ENCODE measurements around the gene APOA5. TPM values are rescaled to one million over a fixed set of nuclear protein-coding genes. Genes with fewer than 3 reads are reported as not detected.

Gene APOA5, protein sequence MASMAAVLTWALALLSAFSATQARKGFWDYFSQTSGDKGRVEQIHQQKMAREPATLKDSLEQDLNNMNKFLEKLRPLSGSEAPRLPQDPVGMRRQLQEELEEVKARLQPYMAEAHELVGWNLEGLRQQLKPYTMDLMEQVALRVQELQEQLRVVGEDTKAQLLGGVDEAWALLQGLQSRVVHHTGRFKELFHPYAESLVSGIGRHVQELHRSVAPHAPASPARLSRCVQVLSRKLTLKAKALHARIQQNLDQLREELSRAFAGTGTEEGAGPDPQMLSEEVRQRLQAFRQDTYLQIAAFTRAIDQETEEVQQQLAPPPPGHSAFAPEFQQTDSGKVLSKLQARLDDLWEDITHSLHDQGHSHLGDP
- 0.95 TPM in 1 of 2 replicates, not detected in the other for total RNA-seq (ENCODE audit: low replicate concordance)
- long read RNA-seq, partial matches to known transcripts = 1 of 7 reads
- long read RNA-seq, other reads (novel, unspliced or antisense) = 1 of 7 reads

DNA sequence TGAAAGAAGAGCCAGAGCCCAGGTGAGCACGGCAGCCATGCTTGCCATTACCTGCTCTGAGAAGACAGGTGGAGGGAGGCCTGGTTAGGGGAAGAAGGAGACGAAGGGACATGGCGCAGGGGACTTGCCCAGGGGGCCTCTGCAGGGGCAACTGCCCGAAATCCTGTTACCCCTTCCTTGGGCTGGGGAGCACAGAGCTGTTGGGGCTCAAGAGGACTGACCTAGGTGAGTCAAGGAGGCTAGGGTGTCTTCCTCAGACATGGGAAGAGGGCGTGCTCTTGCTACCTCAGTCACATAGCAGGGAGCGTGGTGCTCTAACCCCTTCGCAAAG lies at the start of gene APOA5:
APOA5 (minus strand) TSS at position 67 of the 331 bp plus-strand sequence; CDS start at position 48, 19 bp downstream.
- H3K4me1 Mint-ChIP-seq (ENCODE audit: unreplicated experiment) = peaks cover 19% of the 10 kb centered on the region
- H3K4me3 Mint-ChIP-seq = peak within 1 kb of the TSS; percentile 77
- DNase-seq (ENCODE audit: extremely low spot score, unreplicated experiment) = no peak
- H3K27ac Mint-ChIP-seq = peak within 1 kb of the TSS; percentile 77
- TF ChIP-seq CTCF (conservative IDR thresholded peaks at IDR 0.05) = no peak
- H3K27me3 Mint-ChIP-seq = peaks cover 3% of the 10 kb centered on the region
- H3K36me3 Mint-ChIP-seq = peaks cover 4% of the 10 kb centered on the region
- no peaks in the 10 kb centered on the region for H3K9me3 Mint-ChIP-seq

DNA sequence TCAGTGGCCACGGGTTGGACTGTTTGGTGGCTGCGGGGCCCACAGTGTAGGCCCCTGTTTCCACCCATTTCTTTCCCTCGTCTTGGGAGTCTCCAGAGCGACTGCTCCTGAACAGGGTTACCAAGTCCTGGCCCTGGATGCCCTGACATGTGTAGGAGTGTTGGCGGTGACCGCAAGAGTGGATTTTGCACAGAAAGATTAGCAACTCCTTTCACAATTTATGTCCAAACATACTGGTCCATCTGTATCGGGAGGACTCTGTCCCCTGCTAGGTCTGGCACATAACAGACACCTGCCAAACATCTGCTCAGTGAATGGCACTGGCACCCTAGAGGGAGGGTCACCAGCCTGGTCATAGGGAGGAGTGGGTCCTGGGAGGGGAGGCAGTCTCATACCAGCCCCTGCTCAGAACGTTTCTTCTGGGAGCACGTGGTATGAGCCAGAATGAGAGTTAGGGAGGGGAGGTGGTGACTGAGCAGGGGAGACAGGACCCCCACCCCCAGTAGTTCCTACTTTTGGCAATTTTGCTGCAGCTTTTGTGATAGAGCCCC lies 49.1 kb upstream of the APOA5 start:
- no peaks in the 10 kb centered on the region for H3K9me3 Mint-ChIP-seq
- TF ChIP-seq CTCF (conservative IDR thresholded peaks at IDR 0.05) = no peak
- no peak overlapping the region for H3K4me3 Mint-ChIP-seq
- H3K27ac Mint-ChIP-seq = no peak overlapping the region
- peaks cover 12% of the 10 kb centered on the region for H3K4me1 Mint-ChIP-seq (ENCODE audit: unreplicated experiment)
- no peak for DNase-seq (ENCODE audit: extremely low spot score, unreplicated experiment)
- no peaks in the 10 kb centered on the region for H3K27me3 Mint-ChIP-seq
- H3K36me3 Mint-ChIP-seq = peaks cover 11% of the 10 kb centered on the region

DNA sequence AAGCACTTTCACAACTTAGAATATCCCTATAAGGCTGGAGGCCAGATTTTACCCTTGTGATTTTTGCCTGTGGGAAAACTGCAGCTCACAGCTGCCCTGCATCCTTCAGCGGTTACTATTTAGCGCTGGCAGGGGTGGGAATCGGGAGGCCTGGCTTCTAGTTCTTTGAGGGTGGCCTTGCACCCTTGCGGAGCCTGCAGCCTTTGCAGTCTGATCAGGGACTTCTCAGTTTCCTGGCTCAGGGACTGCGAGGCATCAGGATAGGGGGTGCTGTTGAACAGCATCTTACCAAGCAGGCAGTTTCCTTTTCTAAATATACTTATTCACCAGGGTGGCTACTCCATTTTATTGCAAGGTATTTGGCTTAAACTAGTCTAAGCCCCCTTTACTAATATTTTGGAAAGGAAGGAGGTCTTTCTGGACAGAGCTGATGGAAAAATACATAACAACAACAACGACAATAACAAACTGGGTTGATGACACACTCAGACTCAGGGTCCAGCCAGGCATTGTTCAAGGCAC lies 48.6 kb upstream of the APOA5 start:
- Mint-ChIP-seq H3K27me3 (no peaks in the 10 kb centered on the region), H3K27ac (peak overlapping the region; percentile 43), H3K36me3 (peaks cover 9% of the 10 kb centered on the region), H3K4me1 (ENCODE audit: unreplicated experiment) (peaks cover 13% of the 10 kb centered on the region), H3K4me3 (no peak overlapping the region), H3K9me3 (no peaks in the 10 kb centered on the region)
- TF ChIP-seq CTCF (conservative IDR thresholded peaks at IDR 0.05) = no peak
- no peak for DNase-seq (ENCODE audit: extremely low spot score, unreplicated experiment)

DNA sequence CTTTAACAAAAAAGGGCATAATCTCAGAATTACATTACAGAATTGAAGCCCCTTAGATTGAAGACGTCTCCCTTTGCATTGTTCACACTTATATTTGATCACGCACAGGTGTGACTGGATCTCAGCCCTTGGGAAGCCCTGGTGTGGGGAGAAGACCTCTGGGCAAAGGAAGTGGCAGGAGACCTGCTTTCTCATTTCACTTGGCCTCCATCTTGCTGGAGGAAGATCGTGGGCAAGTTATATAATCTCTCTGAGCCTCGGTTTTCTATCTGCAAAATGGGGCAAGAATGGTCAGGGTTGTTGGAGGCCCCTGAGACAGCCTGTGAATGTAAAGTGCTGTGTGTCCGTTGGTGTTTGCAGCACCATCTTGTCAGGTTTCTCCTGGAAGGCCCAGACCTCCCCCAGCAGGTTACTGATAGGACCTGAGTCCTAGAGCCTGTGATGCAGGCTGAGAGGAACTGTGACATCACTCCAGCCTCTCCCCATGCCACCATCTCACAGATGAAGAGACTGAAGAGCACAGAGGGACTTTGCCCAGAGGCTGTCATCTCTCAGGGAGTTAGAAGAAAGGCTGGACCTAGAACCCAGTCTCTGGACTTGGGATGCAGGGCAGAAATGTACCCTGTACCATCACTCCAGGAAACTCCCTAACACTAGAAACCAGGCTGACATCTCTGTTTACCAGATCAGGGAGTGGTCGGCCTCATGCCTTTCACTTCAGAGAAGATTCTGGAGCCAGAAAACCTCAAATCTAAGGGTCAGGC lies 46.8 kb upstream of the APOA5 start:
- Mint-ChIP-seq H3K27me3 (peaks cover 4% of the 10 kb centered on the region), H3K4me1 (ENCODE audit: unreplicated experiment) (peaks cover 13% of the 10 kb centered on the region), H3K36me3 (peaks cover 2% of the 10 kb centered on the region), H3K9me3 (no peaks in the 10 kb centered on the region), H3K27ac (peak overlapping the region; percentile 73), H3K4me3 (no peak overlapping the region)
- no peak for DNase-seq (ENCODE audit: extremely low spot score, unreplicated experiment)
- no peak for TF ChIP-seq CTCF (conservative IDR thresholded peaks at IDR 0.05)

DNA sequence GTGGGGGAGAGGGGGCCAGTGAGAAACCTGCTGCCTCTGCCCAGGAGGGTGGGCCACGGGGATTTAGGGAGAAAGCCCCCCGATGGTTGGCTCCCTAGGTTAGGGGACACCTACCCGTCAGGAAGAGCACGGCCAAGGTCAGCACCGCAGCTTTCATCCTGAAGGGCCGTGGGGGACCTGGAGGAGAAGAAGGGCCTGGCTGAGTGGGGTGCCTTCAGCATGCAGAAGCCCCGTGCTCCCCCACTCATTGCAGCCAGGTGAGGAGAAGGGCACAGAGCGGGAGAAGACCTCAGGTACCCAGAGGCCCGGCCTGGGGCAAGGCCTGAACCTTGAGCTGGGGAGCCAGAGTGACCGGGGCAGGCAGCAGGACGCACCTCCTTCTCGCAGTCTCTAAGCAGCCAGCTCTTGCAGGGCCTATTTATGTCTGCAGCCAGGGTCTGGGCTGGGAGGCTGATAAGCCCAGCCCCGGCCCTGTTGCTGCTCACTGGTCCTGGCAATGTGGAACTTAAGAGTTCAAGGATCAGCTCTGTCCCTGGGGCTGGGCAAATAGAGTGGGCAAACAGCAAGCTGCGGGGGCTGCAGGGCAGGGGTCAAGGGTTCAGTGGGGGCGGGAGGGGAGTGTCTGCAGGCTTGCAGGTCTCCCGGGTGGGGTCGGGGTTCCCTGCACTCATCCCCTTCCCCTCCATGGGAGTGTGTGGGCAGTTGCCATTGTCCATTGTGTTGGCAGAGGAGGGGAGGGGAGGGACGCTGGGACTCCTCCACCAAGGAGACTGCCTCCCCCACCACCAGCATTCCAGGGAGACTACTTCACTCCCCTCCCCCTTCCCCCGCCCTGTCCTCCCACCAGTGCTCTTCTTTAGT lies 45.8 kb upstream of the APOA5 start, which contains the start of gene APOA1:
APOA1 (minus strand) TSS at position 392 of the 861 bp plus-strand sequence; CDS start at position 157, 235 bp downstream.
- TF ChIP-seq CTCF (conservative IDR thresholded peaks at IDR 0.05) = no peak
- DNase-seq (ENCODE audit: extremely low spot score, unreplicated experiment) = no peak
- Mint-ChIP-seq H3K4me1 (ENCODE audit: unreplicated experiment) (peaks cover 13% of the 10 kb centered on the region), H3K27ac (peak within 1 kb of the TSS; percentile 73), H3K36me3 (no peaks in the 10 kb centered on the region), H3K4me3 (peak within 1 kb of the TSS; percentile 25), H3K27me3 (peaks cover 6% of the 10 kb centered on the region), H3K9me3 (no peaks in the 10 kb centered on the region)
